ENCODE measurements around the gene IDS. TPM values are rescaled to one million over a fixed set of nuclear protein-coding genes. Genes with fewer than 3 reads are reported as not detected.

Gene IDS
- total and polyA plus RNA-seq, 7 donors = 31.3 to 97.2 (median 71.3) TPM

DNA sequence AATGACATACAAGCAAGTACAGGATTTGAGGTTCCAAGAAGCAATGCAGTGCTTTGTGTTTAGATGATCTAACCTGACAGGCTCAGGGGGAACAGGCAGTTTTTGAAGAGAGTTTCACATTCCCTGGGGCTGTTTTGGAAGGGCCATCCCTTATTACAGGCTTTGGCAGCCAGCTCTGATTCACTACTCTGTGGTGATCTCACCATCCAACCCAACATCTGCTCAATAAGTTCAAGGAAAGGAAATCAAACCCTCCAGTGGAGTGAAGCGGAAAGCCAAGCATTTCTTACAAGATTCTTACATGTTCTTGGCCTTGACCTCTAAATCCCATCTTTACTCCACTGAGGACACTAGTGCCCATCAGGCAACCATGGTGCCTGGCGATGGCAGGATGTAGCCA lies 7.5 kb downstream of the IDS start:
- peaks cover 3 to 74% (median 16%) of the 10 kb centered on the region in 4 donors for H3K36me3 ChIP-seq
- intact Hi-C loops (cut with DNase I) = no loop called here
- no peak for DNase-seq

DNA sequence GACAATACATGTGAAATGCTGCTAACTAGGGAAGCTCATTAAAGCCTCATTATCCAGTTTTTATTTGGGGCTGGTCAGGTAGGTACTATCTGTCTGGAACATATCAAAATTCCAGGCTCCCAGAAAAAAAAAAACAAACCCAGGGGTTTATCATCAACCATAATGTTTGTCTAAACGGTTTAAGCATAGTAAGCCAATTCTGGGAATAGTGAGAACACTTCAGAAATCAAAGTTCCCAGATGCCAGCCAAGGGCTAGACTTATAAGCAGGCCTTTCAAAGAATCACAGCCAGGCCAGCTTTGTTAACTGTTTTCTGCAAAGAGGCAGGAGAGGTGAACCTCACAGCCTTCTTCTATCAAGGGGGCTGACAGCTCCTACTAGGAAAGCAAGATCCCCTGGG lies 8.1 kb downstream of the IDS start:
- H3K9me3 ChIP-seq = no peaks in the 10 kb centered on the region
- peaks cover 3 to 73% (median 16%) of the 10 kb centered on the region in 4 donors for H3K36me3 ChIP-seq
- no peaks in the 10 kb centered on the region for H3K27me3 ChIP-seq
- H3K27ac ChIP-seq = no peak overlapping the region
- DNase-seq = no peak
- H3K4me3 ChIP-seq = no peak overlapping the region
- no peak for TF ChIP-seq POLR2A (IDR thresholded peaks at IDR 0.05)
- no peak for TF ChIP-seq POLR2AphosphoS5 (IDR thresholded peaks at IDR 0.05)
- TF ChIP-seq CTCF (IDR thresholded peaks at IDR 0.05) = no peak
- TF ChIP-seq EP300 (IDR thresholded peaks at IDR 0.05) = no peak
- intact Hi-C loops (cut with DNase I) = no loop called here
- no peaks in the 10 kb centered on the region for H3K4me1 ChIP-seq
- WGBS, 2 donors = 62 to 85% methylated on average over 1 of the region's 1 CpG

More for the DNA sequence above, 7.5 kb downstream of the IDS start:
- no peaks in the 10 kb centered on the region for H3K9me3 ChIP-seq
- no peaks in the 10 kb centered on the region for H3K4me1 ChIP-seq
- H3K4me3 ChIP-seq = no peak overlapping the region
- H3K27ac ChIP-seq = no peak overlapping the region
- no peak for TF ChIP-seq POLR2AphosphoS5 (IDR thresholded peaks at IDR 0.05)
- TF ChIP-seq CTCF (IDR thresholded peaks at IDR 0.05) = no peak
- no peak for TF ChIP-seq POLR2A (IDR thresholded peaks at IDR 0.05)
- TF ChIP-seq EP300 (IDR thresholded peaks at IDR 0.05) = no peak
- no peaks in the 10 kb centered on the region for H3K27me3 ChIP-seq
- WGBS, 2 donors = 92 to 100% methylated on average over 2 of the region's 2 CpGs

- WGBS, 2 donors = 87 to 92% methylated on average over 5 of the region's 5 CpGs
- H3K4me1 ChIP-seq = no peaks in the 10 kb centered on the region
- DNase-seq = no peak
- H3K27ac ChIP-seq = no peak overlapping the region
- H3K36me3 ChIP-seq = peaks cover 3 to 68% (median 16%) of the 10 kb centered on the region in 4 donors
- no peaks in the 10 kb centered on the region for H3K9me3 ChIP-seq
- no peaks in the 10 kb centered on the region for H3K27me3 ChIP-seq
- no peak overlapping the region for H3K4me3 ChIP-seq
- TF ChIP-seq POLR2A (IDR thresholded peaks at IDR 0.05) = no peak
- no peak for TF ChIP-seq CTCF (IDR thresholded peaks at IDR 0.05)
- TF ChIP-seq POLR2AphosphoS5 (IDR thresholded peaks at IDR 0.05) = no peak
- intact Hi-C loops (cut with DNase I) = no loop called here
These were observed 9.5 kb downstream of the IDS start for GRCh38 chrX:149495573-149496071.

DNA sequence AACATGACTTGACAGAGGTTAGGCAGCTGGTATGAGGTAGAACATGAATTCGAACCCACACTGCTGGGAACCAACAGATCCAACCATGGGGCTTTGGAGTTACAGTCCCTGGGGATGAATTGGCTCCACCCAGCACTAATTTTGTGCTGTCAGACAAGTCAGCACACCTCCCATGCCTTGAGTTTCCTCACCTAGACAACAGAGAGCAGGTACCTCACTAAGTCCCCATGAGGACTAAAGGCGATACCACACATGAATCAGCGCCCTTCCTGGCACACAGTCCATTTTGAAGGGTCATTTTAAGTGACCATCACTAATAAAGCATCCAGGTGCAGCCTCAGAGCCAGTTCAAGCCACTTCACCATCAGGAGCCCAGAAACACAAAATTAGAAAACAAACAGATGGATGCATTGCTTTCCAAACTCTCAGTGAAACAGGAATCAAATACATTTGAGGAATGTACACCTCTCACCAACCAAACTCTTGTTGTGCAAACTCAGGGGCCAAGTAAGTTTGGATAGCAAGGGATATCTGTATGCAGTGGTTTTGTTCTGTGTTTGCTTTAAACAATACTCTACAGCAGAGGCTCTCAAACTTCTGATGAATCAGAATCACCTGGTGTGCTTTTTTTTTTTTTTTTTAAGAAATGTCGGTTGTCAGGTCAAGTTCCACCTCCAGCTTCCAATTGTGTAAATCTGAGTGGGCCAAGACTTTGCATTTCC lies 10.1 kb downstream of the IDS start:
- no peak for DNase-seq
- Histone ChIP-seq H3K4me1 (no peaks in the 10 kb centered on the region), H3K27me3 (no peaks in the 10 kb centered on the region), H3K36me3 (peaks cover 3 to 68% (median 16%) of the 10 kb centered on the region in 4 donors), H3K4me3 (no peak overlapping the region), H3K27ac (no peak overlapping the region), H3K9me3 (no peaks in the 10 kb centered on the region)
- intact Hi-C loops (cut with DNase I) = no loop called here
- 83 to 88% methylated on average over 4 of the region's 4 CpGs for WGBS, 2 donors
- no peak for TF ChIP-seq POLR2AphosphoS5 (IDR thresholded peaks at IDR 0.05)
- TF ChIP-seq EP300 (IDR thresholded peaks at IDR 0.05) = no peak
- TF ChIP-seq POLR2A (IDR thresholded peaks at IDR 0.05) = no peak
- TF ChIP-seq CTCF (IDR thresholded peaks at IDR 0.05) = no peak

All from sigmoid colon (tissue), 7 donors.